Panc1 (cell line): ENCODE data around the gene RPUSD3. TPM values are rescaled to one million over a fixed set of nuclear protein-coding genes. Genes with fewer than 3 reads are reported as not detected.

Experiments used
- ATAC-seq: fragments of 200-7000 bp; cut with Tn5 transposase; 2 replicates; pipeline ENCODE4 v1.9.1; 2020; ENCODE audit warnings: mild to moderate bottlenecking, moderate library complexity
- BruUV-seq: library from RNA; stranded (reverse); fragments of 400-500 nt; replicated peaks from 2 replicates; lab custom pipeline; 2021; lab: Mats Ljungman, UMichigan
- CTCF ChIA-PET: fragments of 300-600 bp; sonication (Branson Sonifier 250); formaldehyde crosslinking; loops from one replicate; lab custom pipeline; 2022; ENCODE audit warnings: antibody characterized with exemption; lab: Charles Lee
- POLR2A ChIA-PET: fragments of 300-600 bp; sonication (Branson Sonifier 250); formaldehyde crosslinking; loops from one replicate; lab custom pipeline; 2022; ENCODE audit warnings: antibody characterized with exemption; lab: Charles Lee
- DNase-seq: peaks from one replicate; pipeline ENCODE4 v3.0.0-alpha.2; 2010; ENCODE audit warnings: low read depth, low spot score
- H3K27ac ChIP-seq: 2 replicates; pipeline ENCODE4 v1.5.1; 2011; ENCODE audit warnings: mild to moderate bottlenecking, low read length, inconsistent platforms
- H3K27me3 ChIP-seq: fragments of 200-500 bp; sonication (Bioruptor generic); 2 replicates; pipeline ENCODE4 v1.6.0; 2014; ENCODE audit warnings: low read length, inconsistent platforms; ENCODE audit not compliant: control insufficient read depth, insufficient read depth
- H3K36me3 ChIP-seq: fragments of 200-500 bp; sonication (Bioruptor generic); 2 replicates; pipeline ENCODE4 v1.5.1; 2014; ENCODE audit warnings: inconsistent platforms, mild to moderate bottlenecking, low read length, moderate library complexity; ENCODE audit not compliant: control insufficient read depth, insufficient read depth
- H3K4me1 ChIP-seq: 2 replicates; pipeline ENCODE4 v1.5.1; 2011; ENCODE audit warnings: inconsistent platforms, mild to moderate bottlenecking, low read length, moderate library complexity; ENCODE audit not compliant: control insufficient read depth, insufficient read depth
- H3K4me3 ChIP-seq, 2 experiments: 2 replicates each; pipeline ENCODE4 v1.5.1; 2011 to 2012; ENCODE audit warnings: low read depth in 2 of 2, low read length in 2 of 2, mild to moderate bottlenecking in 2 of 2, inconsistent platforms in 1 of 2, moderate library complexity in 1 of 2
- H3K9me3 ChIP-seq: fragments of 200-500 bp; sonication (Bioruptor generic); 2 replicates; pipeline ENCODE4 v1.5.1; 2014; ENCODE audit warnings: low read depth, mild to moderate bottlenecking, inconsistent platforms, low read length, moderate library complexity; ENCODE audit not compliant: control insufficient read depth, insufficient read depth
- POLR2AphosphoS5 ChIP-seq: IDR thresholded peaks from 2 replicates; pipeline ENCODE4 v1.6.1; 2012; ENCODE audit warnings: mild to moderate bottlenecking, low read depth, low read length, moderate library complexity
- REST ChIP-seq, 2 experiments: IDR thresholded peaks; 2 replicates each; pipeline ENCODE4 v1.6.1; 2011 to 2012; ENCODE audit warnings: low read depth in 2 of 2, control low read depth in 1 of 2, low read length in 1 of 2, mild to moderate bottlenecking in 1 of 2, moderate library complexity in 1 of 2; ENCODE audit not compliant: insufficient read depth in 1 of 2
- SIN3A ChIP-seq: IDR thresholded peaks from 2 replicates; pipeline ENCODE4 v1.6.1; 2012; ENCODE audit warnings: low read depth, mild to moderate bottlenecking, low read length, moderate library complexity, borderline replicate concordance; ENCODE audit not compliant: insufficient read depth
- TCF7L2 ChIP-seq: IDR thresholded peaks from 2 replicates; pipeline ENCODE4 v1.6.1; 2011; ENCODE audit warnings: mild to moderate bottlenecking, low read depth, low read length, inconsistent platforms
- in situ Hi-C: cut with HindIII; loops from 2 replicates; pipeline ENCODE4 v1.10.0; 2016; ENCODE audit warnings: low sequenced_read_pairs, low pct_unique_long_range_greater_than_20kb
- intact Hi-C: fragments of 100-400 bp; cut with micrococcal nuclease; formaldehyde crosslinking; loops from one replicate; pipeline ENCODE4 v1.10.0; 2022; ENCODE audit not compliant: unreplicated experiment
- total RNA-seq: library from RNA; stranded (reverse); gene quantifications from one replicate; pipeline ENCODE4 v1.2.1, GENCODE V29; 2021; ENCODE audit not compliant: unreplicated experiment
- TF ChIP-seq, protein P1 (sequence below): fragments of 450-650 bp; IDR thresholded peaks from 2 replicates; pipeline ENCODE4 v1.5.1; 2017; ENCODE audit warnings: mild to moderate bottlenecking

The RPUSD3 gene
- total RNA-seq, 1 experiment from 2014 or later = 40.4 TPM

GRCh38 chr3:9886328-9886727, 42.5 kb upstream of the RPUSD3 start:
- no peak overlapping the region for H3K27ac ChIP-seq
- POLR2A ChIA-PET = interaction anchor here (0.6 kb wide), 1 partner anchor 56 kb away, joined by 3 read pairs; no protein-coding TSS in a partner anchor

DNA sequence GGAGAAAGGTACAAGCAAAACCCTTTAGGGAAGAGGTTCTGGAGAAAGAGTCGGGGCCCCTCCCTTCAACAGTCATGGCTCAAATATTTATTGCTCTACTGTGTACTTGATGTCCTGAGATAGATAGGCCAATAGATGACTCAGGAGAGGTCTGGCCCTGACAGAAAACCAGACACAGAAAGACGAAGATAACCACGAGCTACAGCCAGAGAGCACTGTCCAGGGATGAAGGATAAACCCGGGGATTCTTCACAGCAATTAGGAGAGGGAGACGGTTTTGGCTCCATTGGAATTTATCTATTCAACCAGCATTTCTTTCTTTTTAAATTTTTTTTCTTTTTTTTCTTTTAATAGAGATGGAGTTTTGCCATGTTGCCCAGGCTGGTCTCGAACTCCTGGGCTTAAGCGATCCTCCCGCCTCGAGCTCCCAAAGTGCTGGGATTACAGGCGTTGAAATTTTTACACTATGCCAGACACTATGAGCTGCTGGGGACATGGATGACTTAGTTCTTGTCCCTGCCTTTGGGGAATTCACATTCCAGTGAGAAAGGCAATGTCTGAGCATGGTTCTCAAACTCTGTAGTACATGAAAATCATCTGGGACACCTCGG, 40.9 kb upstream of the RPUSD3 start:
- BruUV-seq = no TSS peak
- intact Hi-C loops = no loop called here
- Histone ChIP-seq H3K9me3 (no peaks in the 10 kb centered on the region), H3K4me3 (no peak overlapping the region), H3K27ac (no peak overlapping the region), H3K4me1 (peaks cover 12% of the 10 kb centered on the region), H3K36me3 (no peaks in the 10 kb centered on the region), H3K27me3 (no peaks in the 10 kb centered on the region)
- ATAC-seq (peak; percentile 94), DNase-seq (peak; percentile 41)
- POLR2A ChIA-PET = interaction anchor here (0.6 kb wide), 1 partner anchor 155 kb away, joined by 11 read pairs; no protein-coding TSS in a partner anchor
- CTCF ChIA-PET = interaction anchor here (0.5 kb wide), 1 partner anchor 19 kb away, joined by 3 read pairs; no protein-coding TSS in a partner anchor
- TF ChIP-seq, protein P1, sequence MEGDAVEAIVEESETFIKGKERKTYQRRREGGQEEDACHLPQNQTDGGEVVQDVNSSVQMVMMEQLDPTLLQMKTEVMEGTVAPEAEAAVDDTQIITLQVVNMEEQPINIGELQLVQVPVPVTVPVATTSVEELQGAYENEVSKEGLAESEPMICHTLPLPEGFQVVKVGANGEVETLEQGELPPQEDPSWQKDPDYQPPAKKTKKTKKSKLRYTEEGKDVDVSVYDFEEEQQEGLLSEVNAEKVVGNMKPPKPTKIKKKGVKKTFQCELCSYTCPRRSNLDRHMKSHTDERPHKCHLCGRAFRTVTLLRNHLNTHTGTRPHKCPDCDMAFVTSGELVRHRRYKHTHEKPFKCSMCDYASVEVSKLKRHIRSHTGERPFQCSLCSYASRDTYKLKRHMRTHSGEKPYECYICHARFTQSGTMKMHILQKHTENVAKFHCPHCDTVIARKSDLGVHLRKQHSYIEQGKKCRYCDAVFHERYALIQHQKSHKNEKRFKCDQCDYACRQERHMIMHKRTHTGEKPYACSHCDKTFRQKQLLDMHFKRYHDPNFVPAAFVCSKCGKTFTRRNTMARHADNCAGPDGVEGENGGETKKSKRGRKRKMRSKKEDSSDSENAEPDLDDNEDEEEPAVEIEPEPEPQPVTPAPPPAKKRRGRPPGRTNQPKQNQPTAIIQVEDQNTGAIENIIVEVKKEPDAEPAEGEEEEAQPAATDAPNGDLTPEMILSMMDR = no peak
- TF ChIP-seq SIN3A (no peak), REST (IDR thresholded peaks at IDR 0.05; ENCODE audit: insufficient read depth in 1 of 2, low read depth in 2 of 2, low read length in 1 of 2) (no peak)
- in situ Hi-C loops = no loop called here

More at GRCh38 chr3:9886328-9886727, 42.5 kb upstream of the RPUSD3 start:
- H3K4me1 ChIP-seq = peaks cover 12% of the 10 kb centered on the region
- no peaks in the 10 kb centered on the region for H3K27me3 ChIP-seq
- ATAC-seq (no peak), DNase-seq (no peak)
- intact Hi-C loops = no loop called here
- no peaks in the 10 kb centered on the region for H3K9me3 ChIP-seq
- peaks cover 4% of the 10 kb centered on the region; the same call in 1 of the 2 replicates for H3K36me3 ChIP-seq
- in situ Hi-C loops = no loop called here
- CTCF ChIA-PET = no interaction called here
- TF ChIP-seq, protein P1 = no peak
- TF ChIP-seq TCF7L2 = no peak
- no peak for TF ChIP-seq REST (IDR thresholded peaks at IDR 0.05; ENCODE audit: insufficient read depth in 1 of 2, low read depth in 2 of 2, low read length in 1 of 2)
- no peak for TF ChIP-seq POLR2AphosphoS5
- no peak for TF ChIP-seq SIN3A
- no TSS peak for BruUV-seq
- H3K4me3 ChIP-seq = no peak overlapping the region
